Measurements from ENCODE around the gene NAA20.

The NAA20 gene

DNA sequence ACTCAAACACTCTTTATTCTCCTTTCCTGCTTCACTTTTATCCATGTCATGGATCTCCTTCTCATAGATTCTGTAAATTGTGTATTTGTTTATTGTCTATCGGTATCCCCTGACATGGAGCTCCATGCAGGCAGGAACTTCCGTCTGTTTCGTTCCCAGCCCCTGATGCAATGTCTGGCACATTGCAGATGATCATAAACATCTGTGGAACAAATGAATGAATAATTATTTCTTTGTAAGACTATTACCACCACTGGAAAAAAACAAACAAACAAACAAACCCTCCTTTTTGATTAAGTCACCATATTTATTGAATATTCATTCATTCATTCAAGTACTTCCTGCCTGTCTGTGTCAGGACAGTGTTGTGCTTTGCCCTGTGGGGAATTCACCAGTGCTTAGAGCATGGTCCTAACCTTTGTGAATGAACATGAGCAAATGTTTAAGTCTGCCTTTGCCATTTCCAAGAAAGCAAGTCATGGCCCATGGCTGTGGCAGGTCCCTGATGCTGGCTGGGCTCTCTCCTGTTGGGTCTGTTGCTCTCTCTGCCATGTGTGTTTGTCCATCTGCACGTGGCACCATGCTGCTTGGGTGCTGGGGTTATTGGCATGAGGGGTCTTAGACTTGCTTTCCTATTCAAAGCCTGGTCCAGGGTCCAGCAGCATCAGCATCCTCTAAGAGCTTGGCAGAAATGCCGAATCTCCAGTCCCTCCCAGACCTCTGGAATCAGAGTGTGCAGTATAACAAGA is 47.5 kb upstream of the NAA20 start:
- in situ Hi-C loops (cut with HindIII; ENCODE audit: low pct_ligation_motif_present, low sequenced_read_pairs), result no loop called here

DNA sequence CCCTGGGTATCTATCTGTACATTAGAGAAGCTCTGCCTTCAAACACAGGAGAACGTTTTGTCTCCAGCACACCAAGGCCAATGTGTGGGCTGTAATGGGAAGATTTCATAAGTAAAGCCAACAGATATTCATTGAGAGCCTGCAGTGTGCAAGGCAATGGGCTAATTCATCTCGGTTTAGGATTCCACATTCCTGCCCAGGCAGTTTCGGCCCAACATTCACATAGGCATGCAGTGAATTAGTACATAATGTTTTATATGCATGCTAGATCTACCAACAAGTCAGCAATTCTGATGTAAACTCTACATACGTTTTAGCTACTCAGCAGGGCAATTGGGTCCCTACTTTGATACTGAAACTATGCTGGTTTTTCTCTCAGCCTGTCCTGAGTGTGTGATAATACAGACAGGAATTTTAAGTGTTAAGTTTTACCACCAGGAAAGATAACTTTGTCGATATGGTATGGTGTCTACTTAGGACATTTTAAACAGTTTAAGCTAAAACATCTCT is 46.9 kb upstream of the NAA20 start:
- no peak overlapping the region for H3K27ac ChIP-seq
- no peak for DNase-seq
- H3K4me3 ChIP-seq (ENCODE audit: low read depth, low read length), result no peak overlapping the region
- in situ Hi-C loops (cut with HindIII; ENCODE audit: low pct_ligation_motif_present, low sequenced_read_pairs), result no loop called here
- no peak for TF ChIP-seq CTCF (IDR thresholded peaks at IDR 0.05; ENCODE audit: low read depth, low read length, missing control alignments)
- H3K36me3 ChIP-seq (replicated peaks), result no peaks in the 10 kb centered on the region
- H3K27me3 ChIP-seq (replicated peaks), result no peaks in the 10 kb centered on the region

More for the DNA sequence above, 47.5 kb upstream of the NAA20 start:
- H3K27ac ChIP-seq, result no peak overlapping the region
- H3K4me3 ChIP-seq (ENCODE audit: low read depth, low read length), result no peak overlapping the region
- no peak for DNase-seq
- no peak for TF ChIP-seq CTCF (IDR thresholded peaks at IDR 0.05; ENCODE audit: low read depth, low read length, missing control alignments)
- no peaks in the 10 kb centered on the region for H3K36me3 ChIP-seq (replicated peaks)
- no peaks in the 10 kb centered on the region for H3K27me3 ChIP-seq (replicated peaks)

DNA sequence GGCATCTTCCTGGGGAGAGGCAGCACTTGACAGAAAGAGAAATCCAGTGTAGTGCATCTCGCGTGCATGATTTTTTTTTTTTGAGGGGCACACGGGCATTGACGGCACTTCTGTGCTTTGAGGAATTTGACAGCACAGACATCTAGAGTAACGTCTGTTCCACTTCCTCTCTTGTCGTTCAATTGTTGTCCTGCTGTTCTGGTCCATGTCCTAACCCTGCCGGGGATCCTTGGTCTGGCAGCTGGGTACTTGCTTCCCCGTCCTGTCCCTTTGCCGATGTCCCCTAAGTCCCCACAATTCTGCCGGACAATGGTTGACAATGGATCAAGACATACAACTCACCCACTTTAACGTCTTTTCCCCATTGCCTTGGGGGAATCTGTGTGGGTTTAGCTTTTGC is 46.0 kb upstream of the NAA20 start:
- no peak for TF ChIP-seq CTCF (IDR thresholded peaks at IDR 0.05; ENCODE audit: low read depth, low read length, missing control alignments)
- Histone ChIP-seq H3K27me3 (replicated peaks) (no peaks in the 10 kb centered on the region), H3K27ac (no peak overlapping the region), H3K4me3 (ENCODE audit: low read depth, low read length) (no peak overlapping the region), H3K36me3 (replicated peaks) (peaks cover 2% of the 10 kb centered on the region)
- no peak for DNase-seq
- in situ Hi-C loops (cut with HindIII; ENCODE audit: low pct_ligation_motif_present, low sequenced_read_pairs), result no loop called here

DNA sequence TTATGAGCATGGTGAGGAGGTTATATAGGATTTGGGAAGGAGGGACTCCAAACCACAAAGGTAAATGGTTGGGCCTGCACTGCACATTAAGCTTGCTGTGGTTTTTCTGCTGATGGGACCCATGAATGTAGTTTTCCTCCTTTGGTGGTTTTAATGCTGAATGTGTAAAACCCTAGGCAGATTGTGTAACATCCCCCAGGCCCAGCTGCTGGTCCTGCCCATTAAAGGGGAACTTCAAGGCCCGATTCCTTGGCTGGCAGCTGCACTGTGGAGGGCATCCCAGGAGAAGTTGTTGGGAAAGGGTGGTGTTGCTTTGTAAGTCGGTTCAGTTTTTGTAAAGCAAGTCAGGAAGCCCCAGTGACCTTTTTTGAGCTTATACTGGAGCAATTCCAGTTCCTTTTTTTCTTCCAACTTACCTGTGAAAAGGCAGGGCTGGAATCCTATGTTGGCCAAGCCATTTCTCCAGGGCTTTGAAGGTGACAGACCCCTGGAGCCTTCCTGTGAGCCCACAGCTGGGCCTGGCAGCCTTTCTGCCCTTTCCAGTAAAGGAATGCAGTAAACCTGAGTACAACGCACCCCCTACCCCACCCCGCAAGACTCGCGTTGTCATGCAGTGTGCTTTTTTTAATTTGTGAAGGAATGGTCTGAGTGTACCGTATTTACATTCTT is 43.1 kb upstream of the NAA20 start:
- no peak for TF ChIP-seq CTCF (IDR thresholded peaks at IDR 0.05; ENCODE audit: low read depth, low read length, missing control alignments)
- in situ Hi-C loops (cut with HindIII; ENCODE audit: low pct_ligation_motif_present, low sequenced_read_pairs), result no loop called here

DNA sequence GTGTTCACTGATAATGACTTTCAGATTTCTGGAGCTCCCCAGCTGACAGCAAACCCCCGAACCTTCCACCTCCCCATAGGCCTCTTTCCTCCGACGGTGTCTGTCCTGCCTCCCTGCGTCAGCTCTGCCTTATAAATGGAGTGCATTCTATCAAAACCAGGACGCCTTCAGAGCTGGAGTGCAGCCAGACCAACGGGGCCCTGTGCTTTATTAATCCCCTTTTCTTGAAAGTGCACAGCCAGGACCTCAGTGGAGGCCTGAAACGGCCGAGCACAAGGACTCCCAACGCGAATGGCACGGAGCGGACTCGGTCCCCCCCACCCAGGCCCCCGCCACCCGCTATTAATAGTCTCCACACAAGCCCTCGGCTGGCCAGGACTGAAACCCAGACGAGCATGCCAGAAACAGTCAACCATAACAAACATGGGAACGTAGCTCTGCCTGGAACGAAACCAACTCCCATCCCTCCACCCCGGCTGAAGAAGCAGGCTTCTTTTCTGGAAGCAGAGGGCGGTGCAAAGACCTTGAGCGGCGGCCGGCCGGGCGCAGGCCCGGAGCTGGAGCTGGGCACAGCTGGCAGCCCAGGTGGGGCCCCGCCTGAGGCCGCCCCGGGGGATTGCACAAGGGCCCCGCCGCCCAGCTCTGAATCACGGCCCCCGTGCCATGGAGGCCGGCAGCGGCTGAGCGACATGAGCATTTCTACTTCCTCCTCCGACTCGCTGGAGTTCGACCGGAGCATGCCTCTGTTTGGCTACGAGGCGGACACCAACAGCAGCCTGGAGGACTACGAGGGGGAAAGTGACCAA is 42.3 kb upstream of the NAA20 start:
- H3K36me3 ChIP-seq (replicated peaks), result peaks cover 3% of the 10 kb centered on the region
- H3K27ac ChIP-seq, result peak overlapping the region; percentile 88
- H3K27me3 ChIP-seq (replicated peaks), result no peaks in the 10 kb centered on the region
- in situ Hi-C loops (cut with HindIII; ENCODE audit: low pct_ligation_motif_present, low sequenced_read_pairs), result loop anchor here (25.0 kb wide), 1 partner anchor 288 kb away; no protein-coding TSS in a partner anchor
- no peak for TF ChIP-seq CTCF (IDR thresholded peaks at IDR 0.05; ENCODE audit: low read depth, low read length, missing control alignments)
- peak; percentile 90 for DNase-seq
- peak overlapping the region; percentile 89 for H3K4me3 ChIP-seq (ENCODE audit: low read depth, low read length)

More for the DNA sequence above, 43.1 kb upstream of the NAA20 start:
- DNase-seq, result no peak
- Histone ChIP-seq H3K36me3 (replicated peaks) (peaks cover 3% of the 10 kb centered on the region), H3K4me3 (ENCODE audit: low read depth, low read length) (peak overlapping the region; percentile 89), H3K27me3 (replicated peaks) (no peaks in the 10 kb centered on the region), H3K27ac (peak overlapping the region; percentile 88)

Measured in brain microvascular endothelial cell (primary cell).